ENCODE results near the gene MDN1. TPM values are rescaled to one million over a fixed set of nuclear protein-coding genes. Genes with fewer than 3 reads are reported as not detected.

The MDN1 gene
- total and polyA plus RNA-seq, 2 donors (not counting 1 experiment from before 2014, with no cell fraction given): 16.5 to 59.5 TPM

DNA sequence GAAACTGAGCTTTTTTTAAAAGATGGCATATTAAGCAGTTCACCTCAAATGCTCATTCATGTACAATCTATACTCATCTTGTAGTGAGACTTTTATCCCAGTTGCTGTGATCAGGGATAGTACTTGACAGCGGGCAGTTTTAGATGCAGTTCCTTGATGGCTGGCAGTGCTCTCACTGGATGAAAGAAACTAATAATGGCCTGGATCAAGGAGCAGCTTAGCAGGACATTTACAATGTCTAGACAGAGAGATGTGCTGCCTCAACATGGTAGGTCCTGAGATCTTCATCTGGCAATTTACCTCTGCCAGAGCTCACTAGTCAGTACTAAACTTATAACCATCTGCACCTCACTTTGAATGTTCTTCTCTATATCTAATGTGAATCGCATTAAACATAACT is 134.3 kb downstream of the MDN1 start:
- POLR2A ChIA-PET: no interaction called here
- no peaks in the 10 kb centered on the region for H3K9me3 ChIP-seq (ENCODE audit: control extremely low read depth in 1 of 3, control insufficient read depth in 2 of 3, insufficient read depth in 1 of 3, low read length in 2 of 3)
- TF ChIP-seq, protein P1, sequence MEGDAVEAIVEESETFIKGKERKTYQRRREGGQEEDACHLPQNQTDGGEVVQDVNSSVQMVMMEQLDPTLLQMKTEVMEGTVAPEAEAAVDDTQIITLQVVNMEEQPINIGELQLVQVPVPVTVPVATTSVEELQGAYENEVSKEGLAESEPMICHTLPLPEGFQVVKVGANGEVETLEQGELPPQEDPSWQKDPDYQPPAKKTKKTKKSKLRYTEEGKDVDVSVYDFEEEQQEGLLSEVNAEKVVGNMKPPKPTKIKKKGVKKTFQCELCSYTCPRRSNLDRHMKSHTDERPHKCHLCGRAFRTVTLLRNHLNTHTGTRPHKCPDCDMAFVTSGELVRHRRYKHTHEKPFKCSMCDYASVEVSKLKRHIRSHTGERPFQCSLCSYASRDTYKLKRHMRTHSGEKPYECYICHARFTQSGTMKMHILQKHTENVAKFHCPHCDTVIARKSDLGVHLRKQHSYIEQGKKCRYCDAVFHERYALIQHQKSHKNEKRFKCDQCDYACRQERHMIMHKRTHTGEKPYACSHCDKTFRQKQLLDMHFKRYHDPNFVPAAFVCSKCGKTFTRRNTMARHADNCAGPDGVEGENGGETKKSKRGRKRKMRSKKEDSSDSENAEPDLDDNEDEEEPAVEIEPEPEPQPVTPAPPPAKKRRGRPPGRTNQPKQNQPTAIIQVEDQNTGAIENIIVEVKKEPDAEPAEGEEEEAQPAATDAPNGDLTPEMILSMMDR (IDR thresholded peaks at IDR 0.05): no peak
- no peak for TF ChIP-seq EZH2 (IDR thresholded peaks at IDR 0.05; ENCODE audit: borderline replicate concordance, insufficient read depth, low read depth, low read length, poor library complexity, severe bottlenecking)
- H3K9ac ChIP-seq (ENCODE audit: low read length): no peak overlapping the region
- CTCF ChIA-PET: no interaction called here
- H3K9me3 Mint-ChIP-seq (ENCODE audit: insufficient read depth): no peaks in the 10 kb centered on the region
- no peak overlapping the region for H3K4me3 Mint-ChIP-seq
- H3K27ac Mint-ChIP-seq: no peak overlapping the region
- 100% methylated on average over 1 of the region's 2 CpGs for WGBS (ENCODE audit: insufficient coverage)
- H3K27ac ChIP-seq (ENCODE audit: low read length in 2 of 2): no peak overlapping the region
- H3K27me3 Mint-ChIP-seq: no peaks in the 10 kb centered on the region
- H3K27me3 ChIP-seq (replicated peaks in 1 of 4; ENCODE audit: control extremely low read depth in 1 of 4, control insufficient read depth in 3 of 4, insufficient read depth in 4 of 4, low read length in 3 of 4): no peaks in the 10 kb centered on the region
- ATAC-seq (ENCODE audit: low read depth) (no peak), DNase-seq (no peak)
- no peak overlapping the region for H3K4me2 ChIP-seq (replicated peaks; ENCODE audit: low read depth, low read length, poor library complexity, severe bottlenecking)
- no peaks in the 10 kb centered on the region for H3K4me1 ChIP-seq (ENCODE audit: control insufficient read depth in 2 of 2, insufficient read depth in 2 of 2, low read length in 2 of 2)
- intact Hi-C loops (cut with micrococcal nuclease): no loop called here
- H3K79me2 ChIP-seq (ENCODE audit: control insufficient read depth, insufficient read depth, low read length): no peaks in the 10 kb centered on the region
- peaks cover 6% of the 10 kb centered on the region for H3K4me1 Mint-ChIP-seq
- no peaks in the 10 kb centered on the region for H4K20me1 ChIP-seq (ENCODE audit: control insufficient read depth, insufficient read depth, low read length, poor library complexity, severe bottlenecking)
- no peak overlapping the region for H3K4me3 ChIP-seq (ENCODE audit: control extremely low read depth in 1 of 5, extremely low read depth in 1 of 5, insufficient read depth in 1 of 5, low read depth in 2 of 5, low read length in 4 of 5)
- no peak overlapping the region for H2AFZ ChIP-seq (ENCODE audit: insufficient read depth, low read depth, low read length, poor library complexity, severe bottlenecking)
- H3K36me3 ChIP-seq (replicated peaks in 1 of 2; ENCODE audit: control extremely low read depth in 1 of 2, control insufficient read depth in 1 of 2, extremely low read depth in 1 of 2, insufficient read depth in 2 of 2, low read length in 1 of 2): peaks cover 17 to 87% of the 10 kb centered on the region in 2 experiments

DNA sequence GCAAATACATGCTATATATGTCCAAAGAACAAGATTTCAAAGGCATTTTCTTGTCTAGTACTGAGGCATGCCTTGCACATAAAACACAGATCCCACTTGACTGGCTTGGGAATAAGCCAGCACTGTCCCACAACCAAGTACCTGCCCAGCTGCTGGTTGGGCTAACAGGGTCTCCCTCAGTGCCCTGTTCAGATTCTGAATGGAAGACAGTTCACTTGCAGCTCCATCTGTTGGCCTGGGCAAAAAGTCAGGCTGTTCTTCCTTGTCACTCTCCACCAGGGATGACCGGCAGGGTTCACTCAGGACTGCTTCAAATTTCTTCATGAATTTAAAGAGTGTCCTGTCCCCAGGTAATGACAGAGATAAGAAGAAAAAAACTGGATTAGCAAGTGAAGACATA is 136.6 kb downstream of the MDN1 start:
- Histone ChIP-seq H3K27me3 (replicated peaks in 1 of 4; ENCODE audit: control extremely low read depth in 1 of 4, control insufficient read depth in 3 of 4, insufficient read depth in 4 of 4, low read length in 3 of 4) (no peaks in the 10 kb centered on the region), H3K27ac (ENCODE audit: low read length in 2 of 2) (no peak overlapping the region), H3K4me3 (ENCODE audit: control extremely low read depth in 1 of 5, extremely low read depth in 1 of 5, insufficient read depth in 1 of 5, low read depth in 2 of 5, low read length in 4 of 5) (no peak overlapping the region), H3K79me2 (ENCODE audit: control insufficient read depth, insufficient read depth, low read length) (no peaks in the 10 kb centered on the region), H4K20me1 (ENCODE audit: control insufficient read depth, insufficient read depth, low read length, poor library complexity, severe bottlenecking) (no peaks in the 10 kb centered on the region), H3K36me3 (replicated peaks in 1 of 2; ENCODE audit: control extremely low read depth in 1 of 2, control insufficient read depth in 1 of 2, extremely low read depth in 1 of 2, insufficient read depth in 2 of 2, low read length in 1 of 2) (peaks cover 23 to 88% of the 10 kb centered on the region in 2 experiments), H2AFZ (ENCODE audit: insufficient read depth, low read depth, low read length, poor library complexity, severe bottlenecking) (no peak overlapping the region), H3K9ac (ENCODE audit: low read length) (no peak overlapping the region), H3K4me2 (replicated peaks; ENCODE audit: low read depth, low read length, poor library complexity, severe bottlenecking) (no peak overlapping the region), H3K4me1 (ENCODE audit: control insufficient read depth in 2 of 2, insufficient read depth in 2 of 2, low read length in 2 of 2) (no peaks in the 10 kb centered on the region), H3K9me3 (ENCODE audit: control extremely low read depth in 1 of 3, control insufficient read depth in 2 of 3, insufficient read depth in 1 of 3, low read length in 2 of 3) (no peaks in the 10 kb centered on the region)
- no peak overlapping the region for H3K4me3 Mint-ChIP-seq
- DNase-seq (no peak), ATAC-seq (ENCODE audit: low read depth) (no peak)
- no CpG with 5 or more reads among the region's 1 CpG for WGBS (ENCODE audit: insufficient coverage)
- TF ChIP-seq, protein P1 (IDR thresholded peaks at IDR 0.05): no peak
- intact Hi-C loops (cut with micrococcal nuclease): no loop called here
- no peaks in the 10 kb centered on the region for H3K27me3 Mint-ChIP-seq
- no peak overlapping the region for H3K27ac Mint-ChIP-seq
- no peaks in the 10 kb centered on the region for H3K9me3 Mint-ChIP-seq (ENCODE audit: insufficient read depth)
- ChIA-PET POLR2A (no interaction called here), CTCF (no interaction called here)
- H3K4me1 Mint-ChIP-seq: no peaks in the 10 kb centered on the region
